HEK293T (cell line): ENCODE results near the gene ALLC.

ENCODE experiments used
- ARNT ChIP-seq: fragments of 450-650 bp; IDR thresholded peaks from 2 replicates; pipeline ENCODE4 v1.6.1; 2017; ENCODE audit warnings: mild to moderate bottlenecking
- BHLHE40 ChIP-seq: fragments of 450-650 bp; IDR thresholded peaks from 2 replicates; pipeline ENCODE4 v1.6.1; 2016; ENCODE audit warnings: mild to moderate bottlenecking, moderate library complexity, borderline replicate concordance
- CTBP1 ChIP-seq: fragments of 450-650 bp; IDR thresholded peaks from 2 replicates; pipeline ENCODE4 v1.6.1; 2016; ENCODE audit warnings: borderline replicate concordance
- FOXA1 ChIP-seq: fragments of 450-650 bp; IDR thresholded peaks from 2 replicates; pipeline ENCODE4 v1.6.1; 2016; ENCODE audit warnings: mild to moderate bottlenecking
- FOXM1 ChIP-seq: fragments of 450-650 bp; IDR thresholded peaks from 2 replicates; pipeline ENCODE4 v1.6.1; 2017; ENCODE audit warnings: mild to moderate bottlenecking, borderline replicate concordance
- L3MBTL2 ChIP-seq: fragments of 450-650 bp; conservative IDR thresholded peaks from 2 replicates; pipeline ENCODE4 v1.6.1; 2016; ENCODE audit warnings: mild to moderate bottlenecking
- NFRKB ChIP-seq: fragments of 450-650 bp; IDR thresholded peaks from 2 replicates; pipeline ENCODE4 v1.6.1; 2016; ENCODE audit warnings: mild to moderate bottlenecking, moderate library complexity
- SP1 ChIP-seq: fragments of 450-650 bp; IDR thresholded peaks from 2 replicates; pipeline ENCODE4 v1.6.1; 2017
- SUZ12 ChIP-seq: fragments of 450-650 bp; IDR thresholded peaks from 2 replicates; pipeline ENCODE4 v1.6.1; 2016; ENCODE audit warnings: mild to moderate bottlenecking
- TARDBP ChIP-seq: fragments of 450-650 bp; IDR thresholded peaks from 2 replicates; pipeline ENCODE4 v1.6.1; 2016
- ZNF384 ChIP-seq: fragments of 450-650 bp; IDR thresholded peaks from 2 replicates; pipeline ENCODE4 v1.6.1; 2016
- TF ChIP-seq, protein P1 (sequence below): fragments of 450-650 bp; IDR thresholded peaks from 2 replicates; pipeline ENCODE4 v1.6.1; 2016

GRCh38 chr2:3639653-3640052 is 18.3 kb upstream of the ALLC start:
- TF ChIP-seq, protein P1, sequence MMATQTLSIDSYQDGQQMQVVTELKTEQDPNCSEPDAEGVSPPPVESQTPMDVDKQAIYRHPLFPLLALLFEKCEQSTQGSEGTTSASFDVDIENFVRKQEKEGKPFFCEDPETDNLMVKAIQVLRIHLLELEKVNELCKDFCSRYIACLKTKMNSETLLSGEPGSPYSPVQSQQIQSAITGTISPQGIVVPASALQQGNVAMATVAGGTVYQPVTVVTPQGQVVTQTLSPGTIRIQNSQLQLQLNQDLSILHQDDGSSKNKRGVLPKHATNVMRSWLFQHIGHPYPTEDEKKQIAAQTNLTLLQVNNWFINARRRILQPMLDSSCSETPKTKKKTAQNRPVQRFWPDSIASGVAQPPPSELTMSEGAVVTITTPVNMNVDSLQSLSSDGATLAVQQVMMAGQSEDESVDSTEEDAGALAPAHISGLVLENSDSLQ = no peak
- TF ChIP-seq TARDBP (no peak), FOXA1 (no peak), SUZ12 (no peak), L3MBTL2 (no peak), ZNF384 (no peak), SP1 (no peak), ARNT (no peak), BHLHE40 (no peak), CTBP1 (no peak), FOXM1 (no peak), NFRKB (no peak)
